ENCODE data around the gene PREB.

GRCh38 chr2:27081984-27082772 is 52.3 kb downstream of the PREB start:
- TF ChIP-seq POLR2AphosphoS5 (IDR thresholded peaks at IDR 0.05): no peak
- TF ChIP-seq, protein P1, sequence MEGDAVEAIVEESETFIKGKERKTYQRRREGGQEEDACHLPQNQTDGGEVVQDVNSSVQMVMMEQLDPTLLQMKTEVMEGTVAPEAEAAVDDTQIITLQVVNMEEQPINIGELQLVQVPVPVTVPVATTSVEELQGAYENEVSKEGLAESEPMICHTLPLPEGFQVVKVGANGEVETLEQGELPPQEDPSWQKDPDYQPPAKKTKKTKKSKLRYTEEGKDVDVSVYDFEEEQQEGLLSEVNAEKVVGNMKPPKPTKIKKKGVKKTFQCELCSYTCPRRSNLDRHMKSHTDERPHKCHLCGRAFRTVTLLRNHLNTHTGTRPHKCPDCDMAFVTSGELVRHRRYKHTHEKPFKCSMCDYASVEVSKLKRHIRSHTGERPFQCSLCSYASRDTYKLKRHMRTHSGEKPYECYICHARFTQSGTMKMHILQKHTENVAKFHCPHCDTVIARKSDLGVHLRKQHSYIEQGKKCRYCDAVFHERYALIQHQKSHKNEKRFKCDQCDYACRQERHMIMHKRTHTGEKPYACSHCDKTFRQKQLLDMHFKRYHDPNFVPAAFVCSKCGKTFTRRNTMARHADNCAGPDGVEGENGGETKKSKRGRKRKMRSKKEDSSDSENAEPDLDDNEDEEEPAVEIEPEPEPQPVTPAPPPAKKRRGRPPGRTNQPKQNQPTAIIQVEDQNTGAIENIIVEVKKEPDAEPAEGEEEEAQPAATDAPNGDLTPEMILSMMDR (IDR thresholded peaks at IDR 0.05): no peak
- no peak for TF ChIP-seq POLR2A (IDR thresholded peaks at IDR 0.05)
- no peak for TF ChIP-seq EP300 (IDR thresholded peaks at IDR 0.05)
